Measurements from ENCODE around the gene RBFOX1.

RBFOX1 gene

GRCh38 chr16:7422036-7422888 is 89.6 kb downstream of the RBFOX1 start:
- no peak for DNase-seq

DNA sequence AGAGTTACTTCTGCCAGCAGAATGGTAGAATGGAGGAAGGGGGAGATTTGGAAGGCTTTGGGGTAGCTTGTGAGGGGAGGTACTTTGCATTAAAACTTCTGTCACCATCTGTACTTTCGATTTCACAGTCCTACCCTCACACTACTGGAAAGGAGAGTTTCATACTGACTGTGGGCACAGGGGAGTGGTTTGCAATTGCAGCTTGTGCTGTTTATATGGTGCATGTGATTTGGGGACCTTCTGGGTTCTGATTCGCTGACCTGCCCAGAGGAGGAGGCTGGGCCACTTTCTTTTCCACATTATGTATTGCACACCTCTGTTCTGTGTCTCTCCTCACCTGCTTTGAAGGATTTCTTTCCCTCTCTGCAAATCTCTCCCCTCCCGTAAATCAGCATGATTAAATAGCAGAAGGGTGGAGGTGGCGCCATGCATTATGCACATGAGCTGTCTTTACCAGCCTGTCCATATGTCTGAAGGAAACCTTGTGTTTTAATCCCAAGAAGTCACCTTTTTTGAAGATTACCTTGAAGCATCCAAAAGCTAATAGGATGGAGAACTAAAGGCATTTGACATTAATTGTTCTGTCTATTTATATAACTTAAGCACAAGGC is 90.9 kb downstream of the RBFOX1 start:
- DNase-seq: no peak

DNA sequence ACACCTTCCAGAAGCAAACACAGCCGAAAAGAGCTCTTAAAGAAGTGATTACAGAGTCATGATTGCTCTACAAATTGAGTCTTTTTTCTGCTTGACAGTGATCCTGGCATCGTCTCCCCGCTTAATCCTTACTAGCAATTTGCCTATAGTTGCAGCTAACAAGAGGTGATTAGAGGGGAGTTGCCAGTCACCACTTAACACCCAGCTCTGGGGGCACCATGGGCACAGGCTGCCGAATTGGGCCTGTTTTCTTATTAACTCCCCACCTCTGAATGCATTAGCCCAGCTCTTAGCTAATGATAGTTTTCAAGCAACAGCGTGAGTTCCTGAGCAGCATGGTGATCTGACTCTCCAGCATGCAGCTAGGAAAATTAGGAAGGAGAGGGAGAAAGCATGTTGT is 93.5 kb downstream of the RBFOX1 start:
- DNase-seq: no peak

DNA sequence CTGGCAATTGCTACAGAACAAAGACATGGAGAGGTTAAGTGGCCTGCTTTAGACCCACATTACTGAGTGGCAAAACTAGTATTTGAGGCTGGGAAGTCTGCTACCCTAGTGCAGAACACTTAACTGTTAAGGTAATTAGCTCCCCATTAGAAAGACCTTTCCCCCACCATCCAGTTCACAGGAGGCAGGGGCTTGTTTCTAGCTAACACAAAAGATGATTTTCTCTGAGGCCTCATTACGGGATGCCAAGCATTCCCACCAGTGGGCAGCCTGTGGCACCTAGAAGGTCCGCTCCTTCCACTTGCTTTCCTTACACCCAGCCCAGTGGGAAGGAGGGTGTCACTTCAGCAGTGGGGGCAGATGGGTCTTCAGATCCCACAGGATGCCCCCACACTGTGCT is 99.1 kb downstream of the RBFOX1 start:
- no peak for DNase-seq

DNA sequence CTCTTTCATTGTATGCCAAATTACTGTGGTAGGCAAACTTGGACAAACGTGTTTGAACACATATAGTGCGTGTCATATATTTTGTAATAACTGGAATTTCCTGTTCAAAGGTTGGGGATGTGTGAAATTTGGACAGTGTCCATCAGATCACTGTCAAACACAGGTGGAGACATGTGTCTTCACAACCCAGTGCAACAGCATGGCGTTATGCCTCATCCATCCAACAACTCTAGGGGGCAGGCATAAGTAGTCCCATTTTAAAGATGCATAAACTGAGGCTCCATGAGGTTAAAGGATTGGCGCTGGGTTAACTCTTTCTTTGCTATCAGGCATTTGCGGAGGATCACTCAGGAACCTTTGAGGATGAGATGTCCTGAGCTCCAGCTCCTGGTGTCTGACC is 103.7 kb downstream of the RBFOX1 start:
- no peak for DNase-seq

DNA sequence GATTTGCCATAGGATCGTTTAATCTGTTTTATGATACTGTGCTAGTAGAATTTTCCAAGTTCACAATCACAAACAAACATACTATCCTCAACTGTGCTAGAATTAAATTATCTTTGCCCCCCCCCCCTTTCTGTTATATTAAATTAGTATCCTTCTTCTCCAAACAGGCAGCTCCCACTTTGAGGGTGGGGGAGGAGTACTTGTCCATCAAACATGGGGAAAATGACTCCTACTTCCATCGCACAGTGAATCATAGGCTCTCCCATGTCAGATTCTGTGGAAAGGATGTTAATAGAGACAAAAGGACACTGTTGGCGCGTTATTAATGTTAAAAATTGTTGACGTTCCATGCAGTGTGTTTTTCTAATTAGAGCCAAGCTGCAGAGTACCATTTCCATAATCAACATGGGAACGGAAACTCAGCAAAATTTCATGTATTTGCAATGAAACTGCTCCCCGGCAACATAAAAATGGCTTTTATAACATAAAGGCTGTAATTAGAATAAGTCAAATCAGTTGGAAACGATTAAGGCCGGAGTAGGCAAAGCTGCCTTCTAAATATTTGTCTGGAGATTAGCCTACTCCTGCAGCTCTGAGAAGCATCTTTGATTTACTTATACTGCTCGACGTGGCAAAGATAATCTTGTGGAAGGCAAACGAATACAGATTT is 104.6 kb downstream of the RBFOX1 start:
- DNase-seq: no peak

GRCh38 chr16:7437843-7438242 is 105.2 kb downstream of the RBFOX1 start:
- no peak for DNase-seq

GRCh38 chr16:7438601-7439000 is 106.0 kb downstream of the RBFOX1 start:
- no peak for DNase-seq

GRCh38 chr16:7439518-7439917 is 106.9 kb downstream of the RBFOX1 start:
- no peak for DNase-seq

GRCh38 chr16:7440886-7441400 is 108.3 kb downstream of the RBFOX1 start:
- DNase-seq: no peak

DNA sequence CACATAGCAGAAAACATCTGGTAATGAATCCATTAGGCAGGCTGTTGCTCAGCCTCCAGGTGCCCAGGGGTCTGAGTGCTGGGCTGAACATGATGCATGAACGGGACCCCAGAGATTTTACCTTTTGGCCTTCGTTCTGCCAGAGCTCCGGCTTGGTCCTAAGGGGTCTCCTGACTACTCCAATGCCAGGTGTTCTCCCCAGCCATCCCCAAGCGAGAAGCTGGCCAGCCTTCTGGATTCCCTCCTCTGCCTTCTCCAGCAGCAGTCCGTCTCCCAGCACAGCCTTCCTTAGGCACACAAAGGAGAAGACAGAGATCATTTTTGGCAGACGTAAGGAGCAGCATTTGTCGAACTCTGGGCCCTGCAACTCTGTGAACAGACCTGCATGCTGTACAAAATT is 109.4 kb downstream of the RBFOX1 start:
- DNase-seq: no peak

DNA sequence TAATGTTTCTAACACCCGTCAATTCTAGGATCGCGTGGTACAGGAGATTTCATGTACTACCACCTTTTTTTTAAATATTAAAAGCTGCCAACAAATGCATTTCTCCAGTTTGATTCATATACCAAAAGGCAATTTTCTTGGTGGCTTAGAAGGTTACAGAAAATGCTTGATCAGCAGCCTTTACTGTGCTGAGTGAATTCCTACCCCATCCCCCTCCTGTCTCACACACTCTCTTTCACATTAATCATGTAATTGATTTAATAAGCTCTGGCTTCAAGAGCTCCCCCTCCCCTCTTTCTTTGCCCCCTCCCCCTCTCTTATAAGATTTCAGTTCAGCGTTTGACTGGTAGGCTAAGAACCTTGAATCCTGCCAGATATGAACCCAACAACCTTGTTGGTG is 110.5 kb downstream of the RBFOX1 start:
- no peak for DNase-seq

- DNase-seq: no peak
Measured at GRCh38 chr16:7443648-7444365, 111.2 kb downstream of the RBFOX1 start.

- DNase-seq: no peak
Measured at GRCh38 chr16:7449306-7449705, 116.7 kb downstream of the RBFOX1 start.

GRCh38 chr16:7449808-7450207 is 117.2 kb downstream of the RBFOX1 start:
- DNase-seq: no peak

GRCh38 chr16:7450440-7450839 is 117.8 kb downstream of the RBFOX1 start:
- no peak for DNase-seq

DNA sequence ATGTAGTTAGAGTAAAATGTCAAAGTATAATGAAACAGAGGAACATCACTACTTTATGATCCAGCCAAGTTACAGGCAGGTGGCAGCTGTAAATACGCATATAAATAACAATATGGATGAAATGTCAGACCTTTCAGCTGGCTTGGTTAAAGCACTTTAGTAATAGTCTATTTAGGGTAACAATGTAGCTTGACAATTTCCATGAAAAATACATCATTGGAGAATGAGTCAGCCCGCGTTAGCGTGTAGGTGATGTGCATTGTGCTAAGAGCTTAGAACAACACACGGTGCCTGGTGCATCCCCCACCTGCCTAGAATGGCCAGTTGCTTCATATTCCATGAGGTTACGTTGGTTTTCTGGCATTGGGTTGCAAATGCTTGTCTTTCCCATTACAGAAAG is 119.4 kb downstream of the RBFOX1 start:
- DNase-seq: no peak

DNA sequence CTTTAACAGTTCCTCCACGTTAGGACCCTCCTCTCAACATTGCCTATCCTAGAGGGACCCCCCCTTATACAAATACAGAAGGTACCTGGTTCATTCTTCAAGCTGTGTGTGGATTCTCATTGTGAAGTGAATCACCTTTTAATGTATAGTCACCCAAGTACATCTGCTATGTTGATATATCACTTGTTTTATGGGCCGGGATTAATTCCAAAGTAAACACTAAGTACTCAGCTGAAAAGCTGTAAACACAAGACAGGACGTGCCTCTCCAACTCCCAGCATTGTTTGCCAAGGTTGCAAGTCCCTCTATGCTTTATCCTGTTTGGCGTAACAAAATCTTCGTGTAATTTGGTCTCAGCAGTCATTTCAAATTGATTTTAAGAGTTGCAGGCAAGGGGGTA is 123.6 kb downstream of the RBFOX1 start:
- DNase-seq: no peak

- no peak for DNase-seq
Measured at GRCh38 chr16:7458144-7458543, 125.5 kb downstream of the RBFOX1 start.

GRCh38 chr16:7470344-7470743 is 137.7 kb downstream of the RBFOX1 start:
- no peak for DNase-seq

DNA sequence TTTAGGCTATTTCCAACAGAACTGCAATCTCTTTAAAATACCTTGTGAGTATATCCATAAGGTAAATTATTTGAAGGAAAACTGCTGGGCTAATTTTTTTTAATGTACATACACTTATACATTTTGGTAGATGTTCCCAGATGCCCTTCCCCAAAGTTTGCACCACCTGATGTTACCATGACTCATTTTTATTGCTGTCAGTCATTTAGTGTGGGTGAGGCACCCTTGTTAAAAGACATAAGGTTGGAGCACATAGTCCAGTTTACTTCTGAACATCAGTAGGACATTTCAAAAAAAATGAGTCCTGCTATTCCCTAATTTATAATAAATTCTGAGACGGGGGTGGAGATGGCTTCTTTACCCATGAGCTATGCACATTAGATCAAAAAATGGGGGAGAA is 138.6 kb downstream of the RBFOX1 start:
- no peak for DNase-seq

DNA sequence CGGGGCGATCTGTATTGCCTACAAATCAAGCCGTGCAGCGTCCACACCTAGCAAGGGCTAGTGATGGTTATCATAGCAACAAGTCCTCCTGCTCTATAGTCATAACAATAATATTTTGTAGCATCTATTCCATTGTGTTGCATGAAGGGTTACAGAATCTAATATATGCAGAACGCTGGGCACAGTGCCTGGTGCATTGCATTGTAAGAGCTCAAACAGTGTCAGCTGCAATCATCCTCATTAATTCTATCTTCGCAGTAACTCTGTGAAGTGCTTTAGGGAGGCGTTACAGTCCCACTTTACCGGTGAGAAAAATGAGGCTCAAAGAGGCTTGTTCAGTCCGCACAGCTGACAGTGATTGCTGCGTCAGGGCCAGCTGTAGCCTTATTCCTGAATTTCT is 149.4 kb downstream of the RBFOX1 start:
- no peak for DNase-seq

GRCh38 chr16:7482596-7483290 is 150.1 kb downstream of the RBFOX1 start:
- DNase-seq: no peak
